Activated naive CD4-positive, alpha-beta T cell (primary cell): ENCODE measurements around the gene PCBD2.
"Not testable (repeated sequence)": the region's sequence is repeated elsewhere in the genome, so short reads cannot be mapped to it uniquely, and the experiment has no call there.

Experiments used
- DNase-seq, 4 experiments: peaks; one replicate each; lab custom pipeline; 2025; lab: John Stamatoyannopoulos, UW

PCBD2 gene

GRCh38 chr5:134963098-134963497 lies 58.2 kb downstream of the PCBD2 start:
- no peak for DNase-seq

GRCh38 chr5:134964359-134965270 lies 59.7 kb downstream of the PCBD2 start:
- DNase-seq: no peak

GRCh38 chr5:134965271-134965825 lies 60.4 kb downstream of the PCBD2 start:
- DNase-seq: no peak

GRCh38 chr5:134967607-134968006 lies 62.7 kb downstream of the PCBD2 start, which contains the start of gene CATSPER3:
Gene CATSPER3, plus strand, starts transcription at chr5:134967907. Its CDS starts 85 bp downstream, at chr5:134967992.
- DNase-seq: no peak

GRCh38 chr5:134968055-134968454 lies 63.1 kb downstream of the PCBD2 start:
- no peak for DNase-seq

- no peak for DNase-seq
Measured at GRCh38 chr5:134969166-134969565, 64.2 kb downstream of the PCBD2 start.

- DNase-seq: no peak
Measured at GRCh38 chr5:134975078-134975715, 70.3 kb downstream of the PCBD2 start.

- no peak for DNase-seq
Measured at GRCh38 chr5:134975843-134976242, 70.9 kb downstream of the PCBD2 start.

- DNase-seq: no peak
Measured at GRCh38 chr5:134976841-134977240, 71.9 kb downstream of the PCBD2 start.

GRCh38 chr5:134979416-134979815 lies 74.5 kb downstream of the PCBD2 start:
- DNase-seq: no peak

GRCh38 chr5:134982230-134982629 lies 77.3 kb downstream of the PCBD2 start:
- DNase-seq: no peak

GRCh38 chr5:134989266-134989830 lies 84.4 kb downstream of the PCBD2 start:
- DNase-seq: no peak

GRCh38 chr5:134990183-134990582 lies 85.3 kb downstream of the PCBD2 start:
- not testable (repeated sequence) for DNase-seq

- no peak for DNase-seq
Measured at GRCh38 chr5:134992148-134992547, 87.2 kb downstream of the PCBD2 start.

- no peak for DNase-seq
Measured at GRCh38 chr5:134993161-134993560, 88.2 kb downstream of the PCBD2 start.

GRCh38 chr5:134994560-134995156 lies 89.7 kb downstream of the PCBD2 start:
- DNase-seq: no peak

- no peak for DNase-seq
Measured at GRCh38 chr5:134995850-134996402, 91.0 kb downstream of the PCBD2 start.

- DNase-seq: no peak
Measured at GRCh38 chr5:134997015-134997414, 92.1 kb downstream of the PCBD2 start.

- not testable (repeated sequence) for DNase-seq
Measured at GRCh38 chr5:134998068-134998467, 93.1 kb downstream of the PCBD2 start.

GRCh38 chr5:135004376-135004775 lies 99.4 kb downstream of the PCBD2 start:
- no peak for DNase-seq

GRCh38 chr5:135005076-135005475 lies 100.1 kb downstream of the PCBD2 start:
- DNase-seq: no peak

- DNase-seq: no peak
Measured at GRCh38 chr5:135007305-135007704, 102.4 kb downstream of the PCBD2 start.
